Fibroblast of mammary gland (primary cell): ENCODE results near the gene NT5C.

Experiments
- DNase-seq: peaks from one replicate; pipeline ENCODE4 v3.0.0-alpha.2; 2010; ENCODE audit warnings: low read depth
- H3K4me3 ChIP-seq: 2 replicates; pipeline ENCODE4 v1.5.1; 2011; ENCODE audit warnings: low read depth, mild to moderate bottlenecking, low read length, moderate library complexity; ENCODE audit not compliant: control insufficient read depth
- CTCF ChIP-seq: conservative IDR thresholded peaks from 2 replicates; pipeline ENCODE4 v1.5.1; 2011; ENCODE audit warnings: low read depth, low read length, inconsistent platforms; ENCODE audit not compliant: control insufficient read depth, insufficient read depth

NT5C gene

GRCh38 chr17:75154195-75155106, 22.9 kb upstream of the NT5C start, which contains the start of gene JPT1:
TSS of gene JPT1 (minus strand) at chr17:75154512. CDS start at chr17:75154397, 115 bp downstream.
- DNase-seq: peak; percentile 98
- H3K4me3 ChIP-seq: peak within 1 kb of the TSS; percentile 91
- no peak for TF ChIP-seq CTCF

GRCh38 chr17:75153780-75154194, 22.2 kb upstream of the NT5C start:
- DNase-seq: no peak
- TF ChIP-seq CTCF: no peak

GRCh38 chr17:75152922-75153779, 21.6 kb upstream of the NT5C start:
- TF ChIP-seq CTCF: no peak
- peak; percentile 37 for DNase-seq
- H3K4me3 ChIP-seq: peak overlapping the region; percentile 91

More at GRCh38 chr17:75153780-75154194, 22.2 kb upstream of the NT5C start:
- peak overlapping the region; percentile 91 for H3K4me3 ChIP-seq

- no peak for TF ChIP-seq CTCF
- no peak for DNase-seq
- peak overlapping the region; percentile 91 for H3K4me3 ChIP-seq
Measured at GRCh38 chr17:75152523-75152921, 21.0 kb upstream of the NT5C start.

- TF ChIP-seq CTCF: no peak
- no peak for DNase-seq
- H3K4me3 ChIP-seq: no peak overlapping the region
Measured at GRCh38 chr17:75151930-75152329, 20.4 kb upstream of the NT5C start.

- H3K4me3 ChIP-seq: no peak overlapping the region
- no peak for DNase-seq
- TF ChIP-seq CTCF: no peak
Measured at GRCh38 chr17:75147878-75148546, 16.5 kb upstream of the NT5C start.
